Measurements from ENCODE around the gene COX7C. TPM values are rescaled to one million over a fixed set of nuclear protein-coding genes. Genes with fewer than 3 reads are reported as not detected.
"Not testable (repeated sequence)": the region's sequence is repeated elsewhere in the genome, so short reads cannot be mapped to it uniquely, and the experiment has no call there.

Gene COX7C, protein sequence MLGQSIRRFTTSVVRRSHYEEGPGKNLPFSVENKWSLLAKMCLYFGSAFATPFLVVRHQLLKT
- 100 to 1,000 TPM; 342 to 387 (median 369) TPM for total RNA-seq (2021; fragmentation: NEBNext Ultra II Directional; extraction: Animal tissue kit (Norgen Biotek cat#: 25700))
- long read RNA-seq, transcript COX7C-205 (3 exons, 369 nt) = minor isoform, 25 of 356 reads
- long read RNA-seq, transcript COX7C-201 (3 exons, 666 nt) = major isoform, 322 of 356 reads
- long read RNA-seq, partial matches to known transcripts = 0 of 356 reads
- long read RNA-seq, other reads (novel, unspliced or antisense) = 8 of 356 reads

DNA sequence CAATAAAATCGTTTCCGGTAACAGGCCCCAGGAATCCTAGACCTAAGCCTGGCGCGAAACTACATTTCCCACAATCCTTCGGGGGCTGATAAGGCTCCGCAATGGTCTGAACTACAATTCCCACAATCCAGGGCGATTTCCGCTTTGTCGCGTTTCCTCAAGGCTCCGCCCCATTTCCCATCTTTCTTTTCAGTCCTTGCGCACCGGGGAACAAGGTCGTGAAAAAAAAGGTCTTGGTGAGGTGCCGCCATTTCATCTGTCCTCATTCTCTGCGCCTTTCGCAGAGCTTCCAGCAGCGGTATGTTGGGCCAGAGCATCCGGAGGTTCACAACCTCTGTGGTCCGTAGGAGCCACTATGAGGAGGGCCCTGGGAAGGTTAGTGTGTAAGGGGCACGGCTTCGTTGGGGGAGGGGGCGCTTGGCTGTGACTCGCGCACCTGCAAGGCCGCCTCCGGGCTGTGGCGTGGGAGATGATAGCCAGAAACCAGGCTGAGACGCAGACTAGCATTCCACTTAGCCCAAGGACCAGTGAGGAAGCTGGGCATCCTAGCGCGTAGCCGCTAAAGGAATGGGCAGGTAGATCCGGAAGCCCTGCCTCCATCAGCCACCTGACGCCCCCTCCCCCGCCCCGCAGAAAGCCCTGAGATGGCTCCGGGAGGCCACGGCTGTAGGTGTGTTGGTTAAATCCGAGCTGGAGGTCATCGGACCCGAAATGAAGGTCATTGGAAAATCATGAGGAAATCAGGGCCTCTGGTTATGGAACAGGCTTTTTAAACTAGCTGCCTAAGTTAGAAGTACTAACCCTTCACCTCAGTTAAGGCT, at the start of gene COX7C:
Gene COX7C (plus strand): TSS at position 186 of the 821 bp plus-strand sequence. CDS start 115 bp downstream, at position 301.
- Mint-ChIP-seq H3K9me3 (no peaks in the 10 kb centered on the region), H3K36me3 (ENCODE audit: low read depth) (peaks cover 48% of the 10 kb centered on the region), H3K27me3 (ENCODE audit: insufficient read depth) (peaks cover 2% of the 10 kb centered on the region; the same call in 1 of the 2 replicates), H3K4me3 (peak within 1 kb of the TSS; percentile 100), H3K27ac (peak within 1 kb of the TSS; percentile 96), H3K4me1 (ENCODE audit: low read depth) (peaks cover 13% of the 10 kb centered on the region)
- TF ChIP-seq CTCF (IDR thresholded peaks at IDR 0.05) = no peak
- peak; percentile 91 for DNase-seq

DNA sequence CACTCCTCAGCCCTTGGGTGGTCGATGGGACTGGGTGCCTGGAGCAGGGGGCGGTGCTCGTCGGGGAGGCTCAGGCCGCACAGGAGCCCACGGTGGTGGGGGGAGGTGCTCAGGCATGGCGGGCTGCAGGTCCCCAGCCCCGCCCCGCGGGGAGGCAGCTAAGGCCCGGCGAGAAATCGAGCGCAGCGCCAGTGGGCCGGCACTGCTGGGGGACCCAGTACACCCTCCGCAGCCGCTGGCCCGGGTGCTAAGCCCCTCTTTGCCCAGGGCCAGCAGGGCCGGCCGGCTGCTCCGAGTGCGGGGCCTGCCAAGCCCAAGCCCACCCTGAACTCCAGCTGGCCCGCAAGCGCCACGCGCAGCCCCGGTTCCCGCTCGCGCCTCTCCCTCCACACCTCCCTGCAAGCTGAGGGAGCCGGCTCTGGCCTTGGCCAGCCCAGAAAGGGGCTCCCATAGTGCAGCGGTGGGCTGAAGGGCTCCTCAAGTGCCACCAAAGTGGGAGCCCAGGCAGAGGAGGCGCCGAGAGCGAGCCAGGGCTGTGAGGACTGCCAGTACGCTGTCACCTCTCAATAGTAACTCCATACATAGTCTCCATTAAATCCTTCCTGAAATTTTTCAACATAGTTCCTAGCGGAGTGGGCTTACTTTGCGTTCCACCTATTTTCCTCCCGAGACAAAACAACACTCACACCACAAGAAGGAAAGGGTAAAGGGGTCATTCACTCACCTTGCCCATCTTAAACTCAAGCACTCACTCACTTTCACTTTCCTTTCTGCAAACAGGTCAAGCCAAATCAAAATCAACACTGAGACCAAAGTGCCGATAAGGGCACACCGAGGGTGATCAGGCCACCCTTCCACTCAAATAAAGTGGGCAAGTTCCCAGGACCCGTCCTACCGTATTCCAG, 48.0 kb upstream of the COX7C start:
- not testable (repeated sequence) for H3K27me3 Mint-ChIP-seq (ENCODE audit: insufficient read depth); DNase-seq; H3K36me3 Mint-ChIP-seq (ENCODE audit: low read depth); H3K27ac Mint-ChIP-seq; H3K4me1 Mint-ChIP-seq (ENCODE audit: low read depth)
- Mint-ChIP-seq H3K9me3 (peaks cover 17% of the 10 kb centered on the region), H3K4me3 (peak overlapping the region; percentile 57; the same call in 1 of the 2 replicates)

DNA sequence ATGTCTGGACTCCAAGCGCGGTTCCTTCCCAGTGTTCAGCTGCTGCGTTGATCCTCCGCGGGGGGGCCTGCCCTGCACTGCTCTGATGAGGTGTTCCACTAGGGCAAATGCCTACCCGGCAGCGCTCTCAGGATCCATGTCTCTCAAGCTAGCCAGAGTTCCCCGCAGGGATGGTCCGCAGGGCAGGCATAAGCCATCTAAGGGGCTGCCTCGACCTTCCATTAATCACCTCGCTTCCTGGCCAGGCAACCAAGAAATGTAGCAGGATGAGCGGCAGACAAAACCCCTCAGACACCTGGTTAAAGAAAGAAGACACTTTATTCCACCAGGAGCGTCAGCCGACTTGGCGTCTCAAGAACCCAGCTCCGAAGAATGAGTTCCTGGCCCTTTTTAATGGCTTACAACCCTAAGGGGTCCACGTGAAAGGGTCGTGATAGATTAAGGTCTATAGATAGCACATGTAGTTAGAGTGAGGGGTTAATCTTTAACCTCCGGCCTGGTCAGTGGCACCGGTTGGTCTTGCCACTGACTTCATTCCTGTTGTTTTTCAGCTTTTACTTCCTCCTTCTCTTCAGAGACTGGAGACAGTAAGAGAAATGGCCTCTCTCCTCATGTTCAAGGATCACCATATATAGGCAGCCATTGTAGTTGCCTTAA, 47.2 kb upstream of the COX7C start:
- no peak for DNase-seq
- no peak overlapping the region for H3K27ac Mint-ChIP-seq
- no peaks in the 10 kb centered on the region for H3K36me3 Mint-ChIP-seq (ENCODE audit: low read depth)
- H3K4me1 Mint-ChIP-seq (ENCODE audit: low read depth) = no peaks in the 10 kb centered on the region
- H3K27me3 Mint-ChIP-seq (ENCODE audit: insufficient read depth) = no peaks in the 10 kb centered on the region
- TF ChIP-seq CTCF (IDR thresholded peaks at IDR 0.05) = no peak
- peak overlapping the region; percentile 57; the same call in 1 of the 2 replicates for H3K4me3 Mint-ChIP-seq
- H3K9me3 Mint-ChIP-seq = peaks cover 17% of the 10 kb centered on the region

GRCh38 chr5:86571109-86571508, 46.6 kb upstream of the COX7C start:
- not testable (repeated sequence) for H3K4me3 Mint-ChIP-seq; DNase-seq; H3K4me1 Mint-ChIP-seq (ENCODE audit: low read depth); H3K27me3 Mint-ChIP-seq (ENCODE audit: insufficient read depth); H3K36me3 Mint-ChIP-seq (ENCODE audit: low read depth); H3K27ac Mint-ChIP-seq
- peaks cover 17% of the 10 kb centered on the region for H3K9me3 Mint-ChIP-seq

DNA sequence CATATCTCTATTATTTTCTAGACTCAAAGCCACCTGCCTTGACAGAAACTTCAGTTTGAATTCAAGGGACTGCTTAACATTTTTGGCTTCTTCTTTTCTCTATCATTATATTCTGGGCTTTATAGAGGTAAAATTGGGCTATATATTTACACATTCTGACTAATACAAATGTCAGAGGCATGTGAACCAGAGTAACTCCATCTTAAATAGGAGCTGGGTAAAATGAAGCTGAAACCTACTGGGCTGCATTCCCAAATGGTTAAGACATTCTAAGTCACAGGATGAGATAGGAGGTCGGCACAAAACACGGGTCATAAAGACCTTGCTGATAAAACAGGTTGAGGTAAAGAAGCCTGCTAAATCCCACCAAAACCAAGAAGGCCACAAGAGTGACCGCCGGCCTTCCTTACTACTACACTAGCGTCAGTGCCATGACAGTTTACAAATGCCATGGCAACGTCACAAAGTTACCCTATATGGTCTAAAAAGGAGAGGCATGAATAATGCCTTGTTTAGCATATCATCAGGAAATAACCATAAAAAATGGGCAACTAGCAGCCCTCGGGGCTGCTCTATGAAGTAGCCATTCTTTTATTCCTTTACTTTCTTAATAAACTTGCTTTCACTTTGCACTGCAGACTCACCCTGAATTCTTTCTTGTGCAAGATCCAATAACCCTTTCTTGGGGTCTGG, 44.8 kb upstream of the COX7C start:
- H3K4me3 Mint-ChIP-seq = no peak overlapping the region

More for the DNA sequence above, 44.8 kb upstream of the COX7C start:
- DNase-seq = no peak
- H3K27ac Mint-ChIP-seq = no peak overlapping the region
- H3K9me3 Mint-ChIP-seq = peaks cover 16% of the 10 kb centered on the region
- no peaks in the 10 kb centered on the region for H3K36me3 Mint-ChIP-seq (ENCODE audit: low read depth)
- H3K27me3 Mint-ChIP-seq (ENCODE audit: insufficient read depth) = no peaks in the 10 kb centered on the region
- TF ChIP-seq CTCF (IDR thresholded peaks at IDR 0.05) = no peak
- no peaks in the 10 kb centered on the region for H3K4me1 Mint-ChIP-seq (ENCODE audit: low read depth)
